A549 (cell line): Measurements from ENCODE around the gene SPSB1. TPM values are rescaled to one million over a fixed set of nuclear protein-coding genes. Genes with fewer than 3 reads are reported as not detected.

Source experiments
- ATAC-seq, 2 experiments: fragments of 200-7000 bp in 1 of 2; fragments of >200 bp in 1 of 2; cut with Nextera tagmentation in 1 of 2; cut with Tn5 transposase in 1 of 2; 3 replicates each; pipeline versions ENCODE4 v1.8.0 to v1.9.1; 2018 to 2020; ENCODE audit warnings: mild to moderate bottlenecking in 1 of 2, moderate library complexity in 1 of 2
- CTCF ChIA-PET: fragments of 300-600 bp; sonication (Branson Sonifier 250); formaldehyde crosslinking; extraction: SDS; loops from one replicate; lab custom pipeline; 2021; ENCODE audit warnings: antibody characterized with exemption, inconsistent platforms; lab: Yijun Ruan, JAX
- POLR2A ChIA-PET: fragments of 350-600 bp; formaldehyde crosslinking; extraction: SDS; loops from one replicate; lab custom pipeline; 2021; ENCODE audit warnings: antibody characterized with exemption, inconsistent platforms; lab: Yijun Ruan, JAX
- DNase-seq, 2 experiments: peaks; one replicate each; pipeline versions ENCODE4 v3.0.0 to v3.0.0-alpha.2; 2011 to 2016; ENCODE audit warnings: low read depth in 1 of 2, low spot score in 1 of 2
- FAIRE-seq: peaks from 2 replicates; lab custom pipeline; 2011; peaks lifted over from hg19 to GRCh38; lab: Jason Lieb, UNC
- H3K27ac ChIP-seq, 2 experiments: fragments of >200 bp; sonication (Bioruptor Twin); formaldehyde crosslinking; 3 replicates each; pipeline ENCODE4 v1.5.1; 2016 to 2017
- H3K4me1 ChIP-seq: fragments of >200 bp; sonication (Bioruptor Twin); formaldehyde crosslinking; 3 replicates; pipeline ENCODE4 v1.6.1; 2016
- H3K4me2 ChIP-seq: fragments of >200 bp; sonication (Bioruptor Twin); formaldehyde crosslinking; 3 replicates; pipeline ENCODE4 v1.6.1; 2016
- H3K4me3 ChIP-seq: fragments of >200 bp; sonication (Bioruptor Twin); formaldehyde crosslinking; 3 replicates; pipeline ENCODE4 v1.5.1; 2016
- H3K9me3 ChIP-seq: fragments of >200 bp; sonication (Bioruptor Twin); formaldehyde crosslinking; 3 replicates; pipeline ENCODE4 v1.6.1; 2016
- ATOH8 ChIP-seq: fragments of 250-450 bp; sonication (Bioruptor Pico); IDR thresholded peaks from 2 replicates; pipeline ENCODE4 v1.5.0; 2020; ENCODE audit warnings: low read depth, mild to moderate bottlenecking, moderate library complexity
- CHD2 ChIP-seq: fragments of 150-350 bp; IDR thresholded peaks from 2 replicates; pipeline ENCODE4 v1.6.1; 2014; ENCODE audit warnings: low read length; ENCODE audit not compliant: partially characterized antibody
- E2F6 ChIP-seq: IDR thresholded peaks from 2 replicates; pipeline ENCODE4 v1.6.1; 2012; ENCODE audit warnings: low read depth, borderline replicate concordance
- FOSL2 ChIP-seq, 2 experiments: fragments of 450-650 bp in 1 of 2; fragments of >200 bp in 1 of 2; sonication (Bioruptor Twin) in 1 of 2; formaldehyde crosslinking; IDR thresholded peaks; 2 replicates each; pipeline versions ENCODE4 v1.5.0 to v1.6.1; 2016 to 2020; ENCODE audit warnings: mild to moderate bottlenecking in 1 of 2, moderate library complexity in 1 of 2
- HES2 ChIP-seq: fragments of >200 bp; sonication (Bioruptor Twin); formaldehyde crosslinking; IDR thresholded peaks from 2 replicates; pipeline ENCODE4 v1.6.1; 2016
- HMGXB4 ChIP-seq: fragments of 250-450 bp; sonication (Bioruptor Pico); IDR thresholded peaks from 2 replicates; pipeline ENCODE4 v1.5.0; 2021; ENCODE audit warnings: mild to moderate bottlenecking, moderate library complexity, borderline replicate concordance
- HOXA7 ChIP-seq: fragments of 250-450 bp; sonication (Bioruptor Pico); IDR thresholded peaks from 2 replicates; pipeline ENCODE4 v1.5.0; 2020; ENCODE audit warnings: mild to moderate bottlenecking, moderate library complexity
- HOXB5 ChIP-seq: fragments of 250-450 bp; sonication (Bioruptor Pico); IDR thresholded peaks from 2 replicates; pipeline ENCODE4 v1.5.0; 2020; ENCODE audit warnings: mild to moderate bottlenecking, moderate library complexity
- JUNB ChIP-seq: fragments of >200 bp; sonication (Bioruptor Twin); formaldehyde crosslinking; IDR thresholded peaks from 2 replicates; pipeline ENCODE4 v1.6.1; 2016
- MAFK ChIP-seq: fragments of 450-650 bp; IDR thresholded peaks from 2 replicates; pipeline ENCODE4 v1.6.1; 2014; ENCODE audit not compliant: partially characterized antibody
- MAX ChIP-seq: IDR thresholded peaks from 2 replicates; pipeline ENCODE4 v1.6.1; 2012
- PBX3 ChIP-seq: IDR thresholded peaks from 2 replicates; pipeline ENCODE4 v1.6.1; 2012
- RFX5 ChIP-seq: fragments of 450-650 bp; IDR thresholded peaks from 2 replicates; pipeline ENCODE4 v1.7.1; 2014; ENCODE audit warnings: antibody characterized with exemption, mild to moderate bottlenecking, moderate library complexity
- TP53 ChIP-seq: fragments of 250-450 bp; sonication (Bioruptor Pico); IDR thresholded peaks from 2 replicates; pipeline ENCODE4 v1.5.0; 2021; ENCODE audit warnings: mild to moderate bottlenecking, moderate library complexity
- USF2 ChIP-seq: fragments of 450-650 bp; IDR thresholded peaks from 2 replicates; pipeline ENCODE4 v1.6.1; 2014; ENCODE audit warnings: antibody characterized with exemption
- ZNF302 ChIP-seq: fragments of 250-450 bp; sonication (Bioruptor Pico); IDR thresholded peaks from 2 replicates; pipeline ENCODE4 v1.9.0; 2021; ENCODE audit warnings: inconsistent platforms, mild to moderate bottlenecking, moderate library complexity
- ZSCAN20 ChIP-seq: fragments of 250-450 bp; sonication (Bioruptor Pico); IDR thresholded peaks from 2 replicates; pipeline ENCODE4 v1.8.0; 2022; ENCODE audit warnings: mild to moderate bottlenecking, moderate library complexity
- WGBS: methylation state at CpG from one replicate; pipeline ENCODE4 v1.1.6; 2017; ENCODE audit errors: missing lambda C conversion rate; 5-methylcytosine and 5-hydroxymethylcytosine counted together
- polyA plus RNA-seq, 4 experiments: library from polyadenylated mRNA; depleted of rRNA in 3 of 4; stranded (reverse); fragments of >200 nt; fragmentation: RNase III in 1 of 4; extraction: RNeasy Plus Mini Kit Qiagen cat#74134 plus additional on column Dnase treatment in 1 of 4; gene quantifications; 2 replicates in 3 of 4; 3 replicates in 1 of 4; pipeline ENCODE4 v1.2.3, GENCODE V29; 2011 to 2017

Gene SPSB1
- polyA plus RNA-seq, 2 of the 4 experiments (the other 2 are of a cell fraction) = 22.3 to 23.7 TPM

- FAIRE-seq (no peak), DNase-seq (peak; percentile 75 to 89), ATAC-seq (peak; percentile 90 to 94)
- Histone ChIP-seq H3K4me2 (peak overlapping the region; percentile 81), H3K4me3 (no peak overlapping the region), H3K9me3 (no peaks in the 10 kb centered on the region), H3K27ac (peak overlapping the region; percentile 57 to 72; a peak in 5 of 6 replicates), H3K4me1 (peaks cover 28% of the 10 kb centered on the region)
- TF ChIP-seq FOSL2 (IDR thresholded peaks at IDR 0.05) (0 out of 2 replicates have a peak, but pooled peaks have one; percentile 9), FOSL2 (CRISPR knock-in tag; IDR thresholded peaks at IDR 0.05) (peak; percentile 71), HMGXB4 (CRISPR knock-in tag) (no peak), HOXA7 (no peak), MAX (peak; percentile 54), JUNB (peak; percentile 27; the same call in 1 of the 2 replicates), USF2 (no peak), PBX3 (peak; percentile 51; the same call in 1 of the 2 replicates)
- ChIA-PET POLR2A (interaction anchor here (1.4 kb wide), 1 partner anchor 12 kb away, joined by 4 read pairs; the partner anchor contains the start of gene SPSB1), CTCF (interaction anchor here (0.7 to 6.3 kb wide), 6 partner anchors 9 to 211 kb away, joined by 3 to 36 read pairs (median 4); no protein-coding TSS in a partner anchor)
- 34% methylated on average over 16 of the region's 36 CpGs for WGBS
Observed at GRCh38 chr1:9280015-9280860, 12.5 kb upstream of the SPSB1 start.

- ATAC-seq (no peak; a peak in 2 of 6 replicates), FAIRE-seq (no peak), DNase-seq (no peak)
- H3K4me3 ChIP-seq = no peak overlapping the region
- ChIA-PET CTCF (interaction anchor here (0.7 to 6.3 kb wide), 6 partner anchors 8 to 210 kb away, joined by 3 to 36 read pairs (median 4); no protein-coding TSS in a partner anchor), POLR2A (interaction anchor here (1.4 kb wide), 1 partner anchor 11 kb away, joined by 4 read pairs; the partner anchor contains the start of gene SPSB1)
- H3K27ac ChIP-seq = peak overlapping the region; percentile 57 to 72; a peak in 5 of 6 replicates
- H3K4me1 ChIP-seq = peaks cover 28% of the 10 kb centered on the region
- peak overlapping the region; percentile 81 for H3K4me2 ChIP-seq
- H3K9me3 ChIP-seq = no peaks in the 10 kb centered on the region
- WGBS = 87% methylated on average over 17 of the region's 19 CpGs
- TF ChIP-seq TP53 (no peak), HOXB5 (CRISPR knock-in tag) (no peak), ZSCAN20 (CRISPR knock-in tag) (no peak), RFX5 (no peak), E2F6 (no peak), MAFK (no peak), CHD2 (no peak), HES2 (no peak), ATOH8 (no peak), ZNF302 (CRISPR knock-in tag) (no peak)
Observed at GRCh38 chr1:9281071-9281827, 11.4 kb upstream of the SPSB1 start.
